Activated CD8-positive, alpha-beta memory T cell treated with anti-CD3 and anti-CD28 coated beads for 4 hours (primary cell): ENCODE data around the gene HOXD1.

Experiments used
- DNase-seq, 2 donors: peaks; one replicate each; pipeline ENCODE4 v3.0.0-alpha.2; 2020; ENCODE audit warnings: low read depth in 2 of 2

Gene HOXD1

DNA sequence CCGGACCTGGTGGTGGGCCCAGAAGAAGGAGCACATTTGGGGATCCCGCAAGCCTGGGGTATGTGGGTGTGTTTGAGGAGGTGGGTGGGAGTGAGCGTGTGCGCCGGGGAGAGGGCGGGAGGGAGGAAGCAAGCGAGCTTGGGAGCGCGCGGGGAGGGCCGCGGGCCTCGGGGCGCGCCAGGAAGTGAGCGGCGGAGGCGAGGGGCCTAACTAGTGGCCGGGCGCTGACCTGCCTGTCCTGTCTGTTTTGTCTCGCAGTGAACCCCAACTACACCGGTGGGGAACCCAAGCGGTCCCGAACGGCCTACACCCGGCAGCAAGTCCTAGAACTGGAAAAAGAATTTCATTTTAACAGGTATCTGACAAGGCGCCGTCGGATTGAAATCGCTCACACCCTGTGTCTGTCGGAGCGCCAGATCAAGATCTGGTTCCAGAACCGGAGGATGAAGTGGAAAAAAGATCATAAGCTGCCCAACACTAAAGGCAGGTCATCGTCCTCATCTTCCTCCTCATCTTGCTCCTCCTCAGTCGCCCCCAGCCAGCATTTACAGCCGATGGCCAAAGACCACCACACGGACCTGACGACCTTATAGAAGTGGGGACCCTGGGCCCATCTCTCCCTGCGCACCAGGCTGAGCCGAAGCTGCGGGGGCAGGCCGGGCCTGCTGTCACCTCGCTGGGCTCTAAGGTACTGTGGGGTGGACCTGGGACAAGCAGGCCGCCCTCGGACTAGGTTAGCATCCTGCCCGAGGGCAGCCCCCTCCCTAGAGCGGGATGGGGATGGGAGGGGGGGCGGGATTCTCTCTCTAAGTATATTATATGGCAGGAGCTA lies 35.9 kb upstream of the HOXD1 start:
- no peak for DNase-seq

DNA sequence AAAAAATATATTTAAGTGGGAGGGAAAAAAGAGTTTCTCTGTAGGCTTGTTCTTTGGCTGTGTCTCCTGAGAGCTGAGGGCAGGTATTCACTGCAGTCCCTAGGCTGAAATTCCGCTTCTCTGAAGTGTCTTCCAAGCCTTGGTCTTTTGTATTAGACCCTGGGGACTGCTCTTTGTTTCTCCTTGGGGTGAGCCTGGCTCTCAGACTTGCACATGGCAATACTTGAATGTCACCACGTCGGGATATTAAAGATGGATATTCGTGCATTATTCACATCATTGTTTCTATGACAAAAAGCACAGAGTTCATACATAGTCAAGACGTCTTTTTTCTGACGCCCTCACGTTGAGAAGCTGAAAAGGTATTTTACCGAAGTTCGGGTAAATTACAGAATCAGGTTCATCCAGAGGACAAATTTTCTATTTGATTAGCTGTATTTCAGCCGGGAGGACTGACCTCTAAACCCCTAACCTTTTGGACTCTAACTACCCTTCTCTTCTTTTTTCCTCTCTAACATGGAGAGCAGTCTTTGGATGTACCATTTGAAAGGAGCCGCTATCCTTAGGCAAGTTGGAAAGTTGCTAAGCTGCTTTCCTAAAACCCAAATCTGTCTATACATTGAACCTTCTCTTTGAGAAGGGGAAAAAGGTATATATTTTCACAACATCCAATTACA lies 33.8 kb upstream of the HOXD1 start:
- DNase-seq = no peak

DNA sequence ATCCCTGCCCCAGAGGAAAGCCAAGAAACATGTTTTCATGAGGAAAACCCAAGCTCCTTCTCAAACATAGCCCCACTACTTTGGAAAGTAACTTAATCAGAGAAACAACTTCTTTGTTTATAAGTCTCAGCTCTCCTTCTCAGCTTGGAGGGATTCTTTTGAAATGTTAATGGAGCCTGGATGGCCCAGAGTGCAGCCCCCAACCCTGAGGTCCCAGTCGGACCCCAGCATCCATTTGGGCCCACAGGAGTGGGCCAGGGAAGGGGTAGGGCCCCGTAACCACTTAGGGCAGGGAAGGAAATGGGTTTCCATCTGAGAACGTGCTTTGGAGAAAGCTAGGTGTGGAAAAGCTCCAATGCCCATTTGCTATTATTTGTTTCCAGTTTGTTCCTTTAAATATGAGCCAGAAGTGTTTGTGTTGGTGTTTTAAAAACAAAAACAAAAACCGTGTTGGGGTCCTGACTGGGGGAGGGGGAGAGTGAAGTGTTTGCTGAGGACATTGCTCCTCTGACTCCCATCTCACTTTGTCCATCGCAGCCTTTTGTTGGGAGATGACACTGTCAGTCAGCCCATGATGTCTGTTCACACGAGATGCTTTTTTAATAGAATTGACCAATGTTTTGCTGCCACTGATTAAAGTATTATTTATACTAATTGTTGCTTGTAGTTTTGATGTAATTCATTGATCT lies 33.0 kb upstream of the HOXD1 start:
- DNase-seq = no peak

DNA sequence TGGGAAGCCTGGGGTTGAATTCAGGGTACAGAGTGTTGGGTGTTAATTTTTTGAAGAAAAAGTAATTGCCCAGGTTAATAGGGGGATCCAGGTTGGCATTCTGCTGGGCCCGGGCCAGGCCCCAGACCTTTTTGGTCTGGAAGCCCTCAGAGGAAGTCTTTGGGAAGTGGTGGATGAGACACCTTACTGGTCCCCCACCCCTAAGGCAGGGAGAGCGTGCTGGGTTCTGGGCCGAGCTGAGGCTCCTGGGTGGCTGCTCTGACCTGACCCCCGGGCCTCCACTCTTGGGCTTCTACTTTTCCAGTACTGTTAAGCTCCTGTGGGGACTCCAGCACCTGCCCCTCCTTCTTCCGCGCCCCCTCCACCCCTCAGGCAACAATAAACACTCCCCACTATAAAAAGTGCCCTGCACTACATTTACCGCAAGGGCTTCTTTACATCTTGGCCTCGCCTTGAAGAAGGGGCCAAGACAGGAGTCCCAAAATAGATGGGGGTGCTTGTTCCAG lies 32.1 kb upstream of the HOXD1 start:
- DNase-seq = no peak

DNA sequence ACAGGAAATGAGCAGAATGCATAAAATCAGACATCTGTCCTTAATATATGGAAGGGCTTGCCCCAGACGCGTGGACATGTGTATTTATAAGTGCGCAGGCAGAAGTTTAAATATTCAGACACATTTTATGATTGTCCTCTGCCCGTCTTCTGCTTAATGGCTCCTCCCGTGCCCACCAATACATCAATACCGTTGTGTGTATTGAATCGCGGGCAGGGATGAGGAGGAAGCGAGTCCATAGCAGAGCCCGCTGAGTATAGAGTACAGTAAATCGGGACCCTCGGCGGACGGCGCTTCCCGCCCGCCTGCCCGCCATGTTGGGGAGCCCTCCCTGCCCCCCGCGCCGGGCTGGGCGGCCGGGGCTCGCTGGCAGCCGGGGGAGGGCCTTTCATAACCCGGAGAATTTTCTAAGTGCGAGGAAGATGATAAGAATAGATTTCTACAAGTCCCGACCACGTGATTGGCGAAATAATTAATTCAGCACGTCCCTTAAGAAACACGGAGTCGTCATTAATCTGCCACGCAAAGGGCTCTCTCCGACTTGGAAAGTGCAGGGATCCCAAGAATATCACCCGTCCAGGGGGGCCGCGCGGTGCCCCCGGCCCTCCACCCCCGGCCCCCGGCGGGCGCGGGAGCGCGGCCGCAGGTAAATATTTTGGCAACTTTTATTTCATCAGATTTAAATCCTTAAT lies 31.5 kb upstream of the HOXD1 start, which contains the start of gene HOXD3:
TSS of gene HOXD3 (plus strand) at position 501 of the 692 bp plus-strand sequence. CDS start 11,808 bp downstream, outside the sequence.
- no peak for DNase-seq

DNA sequence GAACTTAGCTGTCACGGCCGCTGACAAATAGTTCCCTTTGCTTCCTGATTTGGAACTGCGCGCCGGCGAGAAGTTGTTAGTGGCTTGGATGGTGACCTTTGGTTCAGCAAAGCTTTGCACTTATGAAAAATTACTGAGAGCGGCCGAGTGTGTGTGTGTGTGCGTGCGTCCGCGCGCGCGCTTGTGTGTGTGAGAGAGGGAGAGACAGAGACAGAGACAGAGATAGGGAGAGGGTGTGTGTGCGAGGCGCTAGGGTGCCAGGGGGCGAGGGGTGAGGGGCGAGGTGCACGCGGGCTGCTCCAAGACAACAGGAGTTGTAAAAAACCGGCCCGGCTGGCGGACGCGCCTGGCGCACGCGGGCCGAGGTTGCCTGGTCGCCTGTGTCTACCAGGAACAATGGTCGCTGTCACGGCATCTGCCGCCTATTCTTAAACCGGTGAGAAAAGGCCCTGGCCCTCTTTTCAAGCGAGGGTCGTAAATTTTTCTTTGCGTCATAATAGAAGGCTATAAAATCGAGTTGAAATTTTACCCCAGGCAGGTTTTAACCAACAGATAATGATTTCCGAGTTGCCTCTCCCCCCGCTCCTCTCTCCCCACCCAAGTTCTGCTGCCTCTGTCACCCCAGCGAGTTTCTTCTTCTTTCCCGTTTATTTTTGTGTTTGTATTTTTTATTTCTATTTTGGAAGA lies 30.8 kb upstream of the HOXD1 start:
- DNase-seq = no peak

DNA sequence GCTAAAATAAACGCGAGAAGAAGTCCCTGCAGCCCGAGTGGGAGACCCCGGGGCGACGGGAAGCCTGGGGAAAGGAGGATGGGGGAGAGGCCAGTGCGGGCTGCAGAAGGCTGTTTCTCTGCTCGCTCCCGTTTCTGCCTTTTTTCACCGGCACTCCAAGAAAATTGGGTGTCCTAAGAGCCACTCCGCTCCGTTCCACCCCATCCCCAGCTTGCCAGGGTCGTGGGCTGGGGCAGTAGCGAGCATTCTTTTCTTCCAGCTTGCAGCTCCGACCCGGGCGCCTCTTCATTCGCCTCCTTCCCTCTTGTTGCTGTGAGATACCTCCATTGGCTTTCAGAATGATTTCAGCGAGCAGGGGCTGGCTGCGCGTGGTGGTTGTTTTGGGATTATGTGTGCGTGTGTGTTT lies 30.3 kb upstream of the HOXD1 start:
- DNase-seq = no peak

DNA sequence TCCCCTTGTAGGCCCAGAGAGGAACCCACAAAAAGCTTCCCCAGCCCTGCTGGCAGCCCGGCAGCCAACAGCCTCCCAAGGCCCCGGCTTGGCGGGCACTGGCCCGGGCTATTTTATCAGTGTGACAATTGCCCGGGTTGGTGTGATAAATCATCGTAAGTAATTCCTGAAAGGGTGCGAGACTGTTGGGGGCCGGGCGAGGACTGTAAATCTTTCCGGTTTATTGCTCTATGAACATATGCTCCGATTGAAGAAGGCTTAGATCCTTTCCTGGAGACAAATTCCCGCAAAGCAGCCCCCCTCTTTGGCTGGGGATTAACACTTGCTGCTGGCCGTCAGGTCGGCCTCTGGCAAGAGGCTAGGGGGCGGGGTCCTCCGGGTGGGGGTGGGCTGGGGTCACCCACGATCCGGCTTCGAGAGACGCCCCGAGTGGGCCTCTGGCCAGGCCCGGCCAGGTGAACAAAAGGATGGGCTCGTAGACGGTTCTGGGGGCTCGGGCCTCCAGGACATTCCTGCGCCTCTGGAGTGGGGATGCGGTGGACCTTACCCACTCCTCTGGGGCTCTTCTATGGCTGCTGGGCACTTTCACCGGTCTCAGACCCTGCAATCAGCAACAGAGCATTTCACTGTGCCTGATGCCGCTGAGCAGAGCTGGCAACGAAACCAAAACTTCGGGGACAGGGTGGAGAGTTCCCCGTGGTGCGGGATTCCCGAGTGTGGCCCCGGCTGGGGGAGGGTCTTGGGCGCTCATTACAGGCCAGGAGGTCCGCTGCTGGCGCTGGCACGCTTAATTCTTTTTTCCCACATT lies 29.4 kb upstream of the HOXD1 start:
- no peak for DNase-seq

DNA sequence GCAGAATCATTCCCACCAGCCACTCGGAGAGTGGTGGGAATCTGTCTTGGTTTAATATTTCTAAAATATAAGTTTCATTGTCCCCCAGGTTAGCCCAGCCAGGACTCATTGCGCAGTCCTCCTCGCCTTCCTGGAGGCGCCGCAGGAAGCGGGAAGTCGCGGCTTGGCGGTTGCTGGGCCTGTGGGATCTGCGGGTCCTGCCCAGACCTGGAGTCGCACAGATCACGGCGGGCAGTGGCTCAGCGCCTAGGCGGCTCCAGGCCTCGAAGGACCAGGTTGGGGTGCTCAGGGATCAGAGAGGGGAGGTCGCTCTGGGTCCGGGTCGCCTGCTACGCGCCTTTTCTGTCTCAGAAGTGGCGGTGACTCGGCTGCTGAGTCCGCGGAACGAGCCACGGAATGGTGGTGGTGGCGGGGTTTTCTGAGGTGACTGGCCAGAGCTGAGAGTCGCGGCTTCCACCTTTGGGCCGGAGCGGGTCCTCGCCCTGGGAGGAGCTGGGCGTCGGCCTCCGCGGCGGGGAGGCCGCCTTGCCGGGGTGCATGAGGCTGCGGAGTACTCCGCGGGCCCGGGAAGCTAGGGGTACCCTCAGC lies 28.7 kb upstream of the HOXD1 start:
- DNase-seq = no peak

DNA sequence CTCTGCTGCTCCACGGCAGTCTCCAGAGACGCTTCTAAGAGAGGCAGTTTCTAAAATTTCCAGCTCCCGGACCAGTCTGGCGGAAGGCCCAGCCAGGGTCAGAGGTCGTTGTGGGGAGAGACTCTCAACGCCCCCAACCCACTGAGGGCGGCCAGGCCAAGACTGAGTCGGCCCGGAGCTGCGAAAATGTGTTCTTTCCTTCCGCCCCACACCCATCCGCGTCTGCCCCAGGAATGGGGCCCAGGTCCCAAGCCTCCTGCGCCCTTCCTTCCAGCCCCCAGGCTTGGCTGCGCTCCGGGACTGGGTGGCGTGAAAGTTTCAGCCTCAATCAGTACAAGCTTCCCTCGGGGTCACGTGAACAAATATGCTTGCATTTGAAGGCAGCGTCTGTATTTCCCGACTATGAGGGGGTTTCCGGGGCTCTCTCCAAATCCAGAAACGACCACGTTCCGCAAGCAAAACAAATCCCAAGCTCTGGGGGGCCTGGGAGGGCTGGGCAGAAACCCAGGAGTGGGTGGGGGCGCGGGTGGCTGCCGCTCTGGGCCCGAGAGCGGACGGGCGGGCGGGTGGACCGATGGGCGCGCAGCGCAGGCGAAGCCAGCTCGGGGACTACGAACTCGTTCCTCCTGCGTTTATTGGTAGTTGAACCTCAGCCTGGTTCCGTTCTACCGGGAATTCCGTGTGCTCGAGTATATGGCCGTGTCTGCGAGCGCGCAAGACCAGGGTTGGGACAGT lies 28.1 kb upstream of the HOXD1 start:
- no peak for DNase-seq

DNA sequence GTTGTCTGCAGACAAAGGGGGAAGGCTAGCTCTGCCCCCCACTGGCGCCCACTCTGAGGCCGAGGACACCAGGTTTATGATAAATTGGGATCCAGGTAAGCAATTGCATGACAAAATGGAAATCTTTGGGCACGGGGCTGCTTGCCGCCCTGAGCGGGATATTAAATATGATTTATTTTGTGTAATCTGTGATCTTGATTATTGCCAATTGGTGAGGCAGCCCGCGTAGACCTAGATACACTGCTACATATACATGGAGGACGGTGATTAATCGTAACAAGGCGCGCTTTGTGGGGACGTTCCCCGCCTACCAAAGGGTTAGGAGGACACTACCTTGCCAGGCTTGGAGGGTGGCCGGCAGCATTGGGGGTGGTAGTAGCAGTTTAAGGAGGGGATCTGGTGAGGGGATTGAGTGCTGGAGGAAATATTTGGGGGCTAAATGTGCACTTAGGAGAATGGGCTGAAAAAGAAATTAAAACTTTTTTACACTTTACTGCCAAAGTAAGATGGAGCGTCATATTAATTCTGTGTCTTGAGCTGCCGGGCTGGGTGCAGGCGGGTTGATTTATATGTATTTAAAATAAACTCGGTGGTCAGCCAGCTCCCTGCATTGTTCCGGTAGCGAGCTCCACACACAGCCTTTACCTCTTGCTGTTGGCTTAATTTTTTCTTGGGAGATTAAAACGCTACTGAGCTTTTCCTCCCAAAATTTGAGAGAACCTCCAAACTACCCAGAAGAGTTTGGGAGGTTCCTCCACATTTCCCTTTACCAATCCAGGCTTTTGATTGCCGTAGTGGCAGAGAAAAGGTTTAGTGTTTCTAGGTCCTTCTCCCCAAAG lies 27.3 kb upstream of the HOXD1 start:
- no peak for DNase-seq

DNA sequence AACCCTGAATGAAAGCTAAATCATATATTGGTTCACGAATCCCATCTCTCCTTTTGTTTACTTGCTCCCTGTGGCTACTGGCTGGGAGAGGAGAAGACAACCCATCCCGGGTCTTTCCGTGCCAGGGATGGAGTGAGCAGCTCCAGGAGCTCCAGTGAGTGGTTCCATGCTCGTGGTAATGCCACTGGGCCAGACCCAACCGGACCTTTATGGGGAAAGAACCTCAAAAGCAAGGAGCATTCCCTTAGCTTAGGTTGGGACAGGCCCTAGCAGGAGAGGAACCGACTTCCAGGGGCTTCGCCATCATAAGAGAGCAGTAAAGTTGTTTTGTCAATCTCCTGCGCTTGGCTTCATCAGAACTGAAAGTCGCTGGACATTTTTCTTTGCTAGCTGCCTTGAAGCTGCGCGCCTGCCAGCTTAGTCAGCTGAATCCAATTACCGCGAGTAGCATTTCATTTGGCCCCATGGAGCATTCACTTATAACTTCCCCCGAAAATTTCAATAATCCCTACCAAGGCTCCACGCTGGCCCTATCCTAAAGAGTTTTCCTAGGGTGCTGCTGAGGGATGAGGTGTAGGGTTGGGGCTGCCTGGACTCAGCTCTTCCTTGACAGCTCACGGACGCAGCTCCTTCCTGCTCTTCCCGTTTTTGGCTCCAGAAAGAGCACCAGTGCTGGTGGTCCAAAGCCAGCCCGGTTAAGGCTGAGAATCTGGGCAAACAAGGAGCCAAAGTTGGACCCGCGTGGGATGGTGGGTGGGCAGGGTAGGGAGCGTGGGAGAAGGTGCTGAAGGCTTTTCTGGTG lies 26.4 kb upstream of the HOXD1 start:
- DNase-seq = no peak

DNA sequence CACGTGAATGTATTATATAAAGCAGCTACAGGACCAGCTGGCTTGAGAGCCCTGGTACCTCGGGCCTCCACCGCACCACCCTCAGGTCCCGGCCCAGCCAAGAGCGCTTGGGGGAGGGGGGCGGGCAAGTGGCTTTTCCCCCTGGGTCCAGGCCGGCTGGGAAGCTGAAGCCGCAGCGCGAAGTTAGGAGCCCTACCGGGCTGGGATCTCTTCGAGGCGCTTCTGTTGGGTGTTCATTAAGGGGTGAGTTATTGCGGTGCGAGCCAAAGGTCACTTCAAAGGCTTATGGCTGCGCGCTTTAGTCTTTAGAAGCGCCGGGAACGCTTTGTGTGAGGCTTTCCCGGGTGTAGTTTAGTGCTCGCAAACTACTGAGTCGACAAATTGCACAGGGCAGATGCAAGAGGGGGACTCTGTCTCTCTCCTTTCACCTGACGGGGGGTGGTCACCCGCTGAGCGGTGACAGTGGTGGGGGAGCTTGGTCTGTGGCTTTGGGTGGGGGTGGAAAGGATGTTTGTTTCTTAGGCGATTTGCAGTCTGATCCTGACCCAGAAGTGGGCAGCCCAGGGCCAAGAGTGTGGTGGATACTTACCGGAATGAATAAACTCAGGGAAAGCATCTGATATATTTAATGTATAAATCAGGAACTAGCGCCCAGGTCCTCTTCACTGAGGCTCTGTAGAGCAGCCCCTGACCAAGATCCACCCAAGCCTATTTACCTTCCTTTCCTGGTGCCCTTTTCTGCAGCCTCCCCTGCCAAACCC lies 25.4 kb upstream of the HOXD1 start:
- no peak for DNase-seq

DNA sequence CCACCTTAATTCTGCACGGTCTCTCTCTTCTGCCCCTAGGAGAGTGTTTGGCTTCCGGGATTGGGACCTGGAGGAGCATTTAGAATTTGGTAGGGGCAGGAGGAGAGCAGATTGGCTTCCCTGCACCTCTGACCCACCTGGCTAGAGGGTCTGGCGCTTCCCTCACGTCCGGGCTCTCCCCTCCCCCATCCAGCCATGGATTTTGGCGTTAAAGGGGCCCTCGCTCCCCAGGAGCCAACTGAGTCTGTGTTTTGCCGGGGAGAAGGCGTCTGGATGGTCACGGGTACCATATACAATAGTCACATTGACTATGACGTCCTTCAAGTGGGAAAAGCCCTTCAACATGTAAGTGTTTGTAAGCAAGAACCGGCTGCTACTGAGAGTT lies 24.8 kb upstream of the HOXD1 start:
- no peak for DNase-seq

DNA sequence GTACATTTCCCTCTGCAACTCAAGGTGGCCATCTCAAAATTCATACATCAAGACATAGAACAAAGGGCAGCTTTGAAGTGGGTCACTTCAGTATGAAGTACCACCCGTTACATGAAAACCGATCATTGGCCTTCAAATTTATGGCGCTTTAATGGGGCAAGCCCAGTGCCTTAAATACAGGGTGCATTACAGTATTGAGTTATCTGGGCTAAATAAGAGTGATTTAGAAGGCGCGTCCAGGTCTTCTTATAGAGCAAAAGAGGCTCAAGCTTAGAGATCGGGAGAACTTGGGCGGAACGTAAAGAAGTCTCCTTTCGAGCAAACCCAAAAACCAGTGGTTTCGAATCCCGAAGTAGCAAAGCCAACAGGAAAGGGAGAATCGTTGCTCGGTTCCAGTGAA lies 24.3 kb upstream of the HOXD1 start:
- DNase-seq = no peak

DNA sequence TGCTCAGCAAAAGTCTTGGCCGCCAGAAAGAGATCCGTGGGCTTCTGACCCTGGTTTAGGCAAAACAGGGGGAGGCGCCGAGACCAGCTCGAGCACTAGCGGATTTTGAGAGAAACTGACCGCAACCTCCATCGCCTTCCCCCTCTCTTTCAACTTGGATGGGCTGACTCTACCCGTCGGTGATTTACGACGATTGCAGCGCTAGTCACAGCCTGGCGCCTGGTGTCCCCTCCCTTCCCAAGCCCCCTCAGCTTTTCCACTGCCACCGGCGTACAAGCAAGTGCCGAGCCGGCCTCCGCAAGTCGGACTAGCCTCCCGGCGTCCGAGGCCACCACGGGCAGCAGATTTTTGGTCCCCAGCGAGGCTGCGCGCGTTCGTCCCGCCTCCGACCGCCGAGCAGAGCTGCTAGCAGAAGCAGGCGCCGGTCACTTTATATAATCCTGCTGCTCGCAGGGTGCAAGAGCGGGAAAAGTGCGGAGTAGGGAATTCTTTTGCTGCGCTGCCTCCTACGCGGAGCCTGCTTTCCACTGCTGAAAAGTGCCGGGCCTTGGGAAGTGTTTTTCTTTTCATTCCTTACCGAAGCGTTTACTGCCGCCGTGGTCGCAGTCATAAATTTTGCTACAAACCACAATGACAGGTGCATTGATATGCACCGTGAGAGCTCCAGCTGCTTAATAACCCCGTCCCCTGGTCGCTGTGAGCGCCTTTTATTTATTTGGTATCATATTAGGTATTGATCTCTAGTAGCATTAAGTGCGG lies 23.7 kb upstream of the HOXD1 start:
- DNase-seq = no peak
